Mucosa of descending colon (tissue), 3 donors: ENCODE measurements around the gene PPP2R5C. TPM values are rescaled to one million over a fixed set of nuclear protein-coding genes. Genes with fewer than 3 reads are reported as not detected.

ENCODE experiments used
- ATAC-seq: fragments of 200-7000 bp; cut with Tn5 transposase; one replicate; pipeline ENCODE4 v1.9.1; 2020; ENCODE audit warnings: mild to moderate bottlenecking, moderate library complexity
- DNase-seq, 3 donors: peaks; one replicate each; pipeline ENCODE4 v3.0.0-alpha.2; 2020
- H3K36me3 ChIP-seq: fragments of 200-600 bp; one replicate; pipeline ENCODE4 v1.8.0; 2021; ENCODE audit warnings: low read depth, mild to moderate bottlenecking
- H3K4me1 ChIP-seq: fragments of 200-600 bp; one replicate; pipeline ENCODE4 v1.8.0; 2021; ENCODE audit warnings: low read depth, mild to moderate bottlenecking
- H3K4me3 ChIP-seq: fragments of 200-600 bp; one replicate; pipeline ENCODE4 v1.8.0; 2021; ENCODE audit warnings: mild to moderate bottlenecking
- H3K9me3 ChIP-seq: fragments of 200-600 bp; one replicate; pipeline ENCODE4 v1.8.0; 2021; ENCODE audit warnings: mild to moderate bottlenecking
- intact Hi-C, 2 donors: fragments of 100-400 bp; cut with DNase I in 1 of 2; cut with micrococcal nuclease in 1 of 2; formaldehyde crosslinking; loops; one replicate each; pipeline versions ENCODE4 v1.11.0 to v1.11.1; 2022; cut with DNase I, micrococcal nuclease
- total RNA-seq, 3 donors: library from RNA; stranded (reverse); fragmentation: NEBNext Ultra II Directional in 2 of 3; extraction: Animal tissue kit (Norgen Biotek cat#: 25700) in 2 of 3; gene quantifications; one replicate each; pipeline versions ENCODE4 v1.2.1 to v1.2.4, GENCODE V29; 2021 to 2023
- TF ChIP-seq, protein P1 (sequence below): fragments of 200-600 bp; IDR thresholded peaks from one replicate; pipeline ENCODE4 v1.8.0; 2022; ENCODE audit warnings: antibody characterized with exemption, mild to moderate bottlenecking
- donor health status: DM: no; HTN: no; CAD: no; lungs with moderate emphysema.
- donor health status: DM: no; HTN: no; CAD: no.
- donor health status: DM: no; HTN: yes; CAD: no.

PPP2R5C gene
- total RNA-seq, 3 donors from 2014 or later, result 131 to 173 (median 160) TPM

DNA sequence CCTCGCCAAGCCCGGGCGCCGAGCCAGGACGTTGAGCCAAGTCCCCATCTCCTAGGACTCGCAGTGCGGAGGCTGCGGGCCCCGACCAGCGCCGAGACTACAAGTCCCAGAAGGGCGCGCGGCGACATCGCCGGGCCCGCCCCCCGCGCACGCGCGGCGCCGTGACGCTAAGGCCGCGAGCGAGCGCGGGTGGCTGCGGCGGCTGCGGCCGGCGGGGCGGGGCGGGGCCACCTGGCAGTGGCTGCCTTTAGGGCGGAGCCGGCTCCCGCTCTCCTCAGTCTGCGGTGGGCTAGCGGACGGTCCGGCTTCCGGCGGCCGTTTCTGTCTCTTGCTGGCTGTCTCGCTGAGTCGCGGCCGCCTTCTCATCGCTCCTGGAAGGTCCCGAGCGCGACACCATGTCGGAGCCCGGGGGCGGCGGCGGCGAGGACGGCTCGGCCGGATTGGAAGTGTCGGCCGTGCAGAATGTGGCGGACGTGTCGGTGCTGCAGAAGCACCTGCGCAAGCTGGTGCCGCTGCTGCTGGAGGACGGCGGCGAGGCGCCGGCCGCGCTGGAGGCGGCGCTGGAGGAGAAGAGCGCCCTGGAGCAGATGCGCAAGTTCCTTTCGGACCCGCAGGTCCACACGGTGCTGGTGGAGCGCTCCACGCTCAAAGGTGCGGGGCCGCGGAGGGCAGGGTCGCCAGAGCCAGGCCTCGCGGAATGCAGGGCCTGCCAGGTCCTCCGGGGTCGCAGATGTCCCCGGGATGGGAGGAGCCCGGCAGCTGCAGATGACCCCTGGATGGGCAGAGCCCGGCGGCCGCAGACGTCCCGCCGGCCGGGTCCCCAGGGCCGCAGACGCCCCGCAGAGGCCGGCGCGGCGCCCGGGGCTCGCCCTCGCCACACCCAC is 203.0 kb downstream of the PPP2R5C start, which contains the start of gene DYNC1H1:
DYNC1H1 (plus strand) TSS at position 277 of the 884 bp plus-strand sequence; CDS start at position 396, 119 bp downstream.
- intact Hi-C loops, result loop anchor here (2.0 to 5.0 kb wide), 3 partner anchors 16 to 257 kb away; no protein-coding TSS in a partner anchor
- Histone ChIP-seq H3K4me1 (peaks cover 27% of the 10 kb centered on the region), H3K36me3 (no peaks in the 10 kb centered on the region), H3K4me3 (peak within 1 kb of the TSS; percentile 94), H3K9me3 (no peaks in the 10 kb centered on the region)
- ATAC-seq (peak; percentile 95), DNase-seq (peak; percentile 90 to 94 (median 94))
- TF ChIP-seq, protein P1, sequence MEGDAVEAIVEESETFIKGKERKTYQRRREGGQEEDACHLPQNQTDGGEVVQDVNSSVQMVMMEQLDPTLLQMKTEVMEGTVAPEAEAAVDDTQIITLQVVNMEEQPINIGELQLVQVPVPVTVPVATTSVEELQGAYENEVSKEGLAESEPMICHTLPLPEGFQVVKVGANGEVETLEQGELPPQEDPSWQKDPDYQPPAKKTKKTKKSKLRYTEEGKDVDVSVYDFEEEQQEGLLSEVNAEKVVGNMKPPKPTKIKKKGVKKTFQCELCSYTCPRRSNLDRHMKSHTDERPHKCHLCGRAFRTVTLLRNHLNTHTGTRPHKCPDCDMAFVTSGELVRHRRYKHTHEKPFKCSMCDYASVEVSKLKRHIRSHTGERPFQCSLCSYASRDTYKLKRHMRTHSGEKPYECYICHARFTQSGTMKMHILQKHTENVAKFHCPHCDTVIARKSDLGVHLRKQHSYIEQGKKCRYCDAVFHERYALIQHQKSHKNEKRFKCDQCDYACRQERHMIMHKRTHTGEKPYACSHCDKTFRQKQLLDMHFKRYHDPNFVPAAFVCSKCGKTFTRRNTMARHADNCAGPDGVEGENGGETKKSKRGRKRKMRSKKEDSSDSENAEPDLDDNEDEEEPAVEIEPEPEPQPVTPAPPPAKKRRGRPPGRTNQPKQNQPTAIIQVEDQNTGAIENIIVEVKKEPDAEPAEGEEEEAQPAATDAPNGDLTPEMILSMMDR, result no peak

DNA sequence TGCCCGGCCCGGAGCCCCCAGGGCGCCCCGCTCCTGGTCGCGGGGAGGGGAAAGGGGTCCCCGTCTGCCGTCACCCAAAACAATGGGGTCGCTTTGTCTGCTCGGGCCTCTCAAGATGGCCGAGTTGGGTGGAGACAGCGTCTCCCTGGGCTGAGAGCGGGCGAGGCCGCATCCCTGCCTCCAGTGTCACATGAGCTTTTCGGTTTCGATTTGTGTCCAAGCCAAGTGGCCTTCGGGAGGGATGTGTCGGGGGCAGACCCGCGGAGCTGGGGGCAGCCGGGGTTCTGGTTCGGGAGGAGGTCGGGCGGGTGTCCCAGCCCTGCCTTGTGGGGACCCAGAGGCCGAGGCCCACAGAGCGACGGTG is 203.7 kb downstream of the PPP2R5C start:
- peaks cover 27% of the 10 kb centered on the region for H3K4me1 ChIP-seq
- no peaks in the 10 kb centered on the region for H3K9me3 ChIP-seq
- DNase-seq (peak; percentile 83 to 86 (median 83)), ATAC-seq (peak; percentile 77)
- TF ChIP-seq, protein P1, result no peak
- no peaks in the 10 kb centered on the region for H3K36me3 ChIP-seq
- intact Hi-C loops, result loop anchor here in 1 of 2 donors (2.0 kb wide), 1 partner anchor 16 kb away; no protein-coding TSS in a partner anchor
- H3K4me3 ChIP-seq, result peak overlapping the region; percentile 94

DNA sequence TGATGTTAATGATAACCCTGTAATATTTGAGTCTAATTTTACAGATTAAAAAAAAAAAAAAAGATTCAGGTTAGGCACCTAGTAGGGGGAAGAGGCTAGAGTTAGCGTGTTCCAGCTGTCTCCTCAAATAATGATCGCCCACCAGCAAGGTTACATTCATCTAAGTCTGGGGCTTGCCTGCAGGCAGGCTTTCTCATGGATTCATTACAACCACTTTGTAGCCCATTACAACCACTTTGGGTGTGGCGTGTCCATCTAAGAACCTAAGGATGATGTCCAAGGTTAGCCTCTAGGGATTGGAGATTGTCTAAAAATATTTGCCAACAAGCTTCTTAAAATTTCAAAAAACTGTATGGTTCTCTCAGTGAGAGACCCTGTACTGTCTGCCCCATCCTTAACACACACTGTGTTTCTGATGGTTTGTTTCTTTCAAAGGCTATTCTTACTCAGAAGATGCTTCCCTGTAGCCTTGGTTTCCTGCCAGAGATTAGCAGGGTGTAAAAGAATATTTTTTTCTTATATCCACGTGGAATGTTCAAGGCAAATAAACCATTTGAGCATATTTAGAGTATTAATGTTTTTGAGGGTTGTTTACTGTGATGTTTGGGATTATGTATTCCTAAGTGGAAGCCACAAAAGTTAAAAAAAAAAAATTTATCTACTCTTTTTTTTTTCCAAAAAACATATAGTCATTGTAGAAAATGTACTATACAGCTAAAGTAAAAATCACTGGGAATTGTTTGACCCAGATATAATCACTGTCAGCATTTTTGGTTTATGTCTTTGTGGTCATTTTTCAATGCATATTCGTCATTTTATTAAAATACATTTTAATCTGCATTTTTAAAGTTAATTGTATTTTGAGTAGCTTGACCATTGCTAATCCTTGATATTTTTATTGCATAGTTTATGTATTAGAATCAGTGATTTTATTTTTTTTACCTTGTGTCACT is 204.5 kb downstream of the PPP2R5C start:
- Histone ChIP-seq H3K36me3 (no peaks in the 10 kb centered on the region), H3K4me1 (peaks cover 27% of the 10 kb centered on the region), H3K4me3 (no peak overlapping the region), H3K9me3 (no peaks in the 10 kb centered on the region)
- DNase-seq (no peak), ATAC-seq (no peak)
- intact Hi-C loops, result loop anchor here in 1 of 2 donors (2.0 kb wide), 1 partner anchor 17 kb away; no protein-coding TSS in a partner anchor
- TF ChIP-seq, protein P1, result no peak

DNA sequence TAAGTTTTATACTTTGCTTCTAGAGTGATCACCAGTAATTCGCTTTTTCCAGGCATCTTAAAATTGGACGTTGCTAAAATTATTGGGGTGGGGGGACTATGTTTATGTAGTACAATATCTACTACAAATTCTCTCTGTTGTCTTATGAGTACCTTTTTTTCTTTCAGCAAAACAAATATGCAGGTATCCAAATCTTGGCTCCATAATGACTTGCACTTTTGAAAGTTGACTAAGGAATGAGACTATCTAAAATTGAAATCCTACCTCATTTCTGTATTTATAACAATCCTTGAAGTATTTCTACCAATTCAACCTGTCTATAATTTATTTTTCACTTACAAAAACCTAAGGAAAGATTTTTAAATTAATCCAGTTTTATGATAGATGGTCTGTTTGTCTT is 205.2 kb downstream of the PPP2R5C start:
- H3K36me3 ChIP-seq, result no peaks in the 10 kb centered on the region
- peaks cover 29% of the 10 kb centered on the region for H3K4me1 ChIP-seq
- no peak for ATAC-seq
- no peaks in the 10 kb centered on the region for H3K9me3 ChIP-seq
- intact Hi-C loops, result no loop called here
- DNase-seq, result no peak
- no peak overlapping the region for H3K4me3 ChIP-seq
- TF ChIP-seq, protein P1, result no peak

DNA sequence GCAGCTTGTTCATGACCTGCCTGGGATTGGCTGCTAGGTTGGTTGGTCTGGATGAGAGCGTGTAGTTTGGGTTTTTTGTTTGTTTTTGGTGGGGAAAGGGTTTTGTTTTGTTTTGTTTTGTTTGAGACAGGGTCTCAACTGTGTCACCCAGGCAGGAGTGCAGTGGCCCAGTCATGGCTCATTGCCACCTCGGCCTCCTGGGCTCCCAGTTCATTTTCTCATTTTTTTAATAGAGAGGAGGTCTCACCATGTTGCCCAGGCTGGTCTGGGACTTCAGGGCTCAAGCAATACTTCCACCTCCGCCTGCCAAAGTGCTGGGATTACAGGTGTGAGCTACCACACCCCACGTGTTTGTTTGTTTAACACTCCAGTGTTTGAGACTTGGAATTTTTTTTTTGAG is 206.7 kb downstream of the PPP2R5C start:
- no peaks in the 10 kb centered on the region for H3K9me3 ChIP-seq
- ATAC-seq (no peak), DNase-seq (no peak)
- intact Hi-C loops, result no loop called here
- H3K36me3 ChIP-seq, result no peaks in the 10 kb centered on the region
- H3K4me3 ChIP-seq, result no peak overlapping the region
- TF ChIP-seq, protein P1, result no peak
- peaks cover 36% of the 10 kb centered on the region for H3K4me1 ChIP-seq
